Caco-2 (cell line): ENCODE results near the gene PDGFD. TPM values are rescaled to one million over a fixed set of nuclear protein-coding genes. Genes with fewer than 3 reads are reported as not detected.

Experiments
- BruUV-seq: library from RNA; stranded (reverse); fragments of 400-500 nt; replicated peaks from 2 replicates; lab custom pipeline; 2021; lab: Mats Ljungman, UMichigan
- CTCF ChIA-PET: fragments of 300-600 bp; sonication (Branson Sonifier 250); formaldehyde crosslinking; loops from one replicate; lab custom pipeline; 2022; ENCODE audit warnings: antibody characterized with exemption; lab: Charles Lee
- POLR2A ChIA-PET: fragments of 300-600 bp; sonication (Branson Sonifier 250); formaldehyde crosslinking; loops from one replicate; lab custom pipeline; 2022; ENCODE audit warnings: antibody characterized with exemption; lab: Charles Lee
- DNase-seq, 2 experiments: peaks; one replicate each; pipeline versions ENCODE4 v3.0.0 to v3.0.0-alpha.2; 2020 to 2022
- H3K27me3 ChIP-seq: replicated peaks from 2 replicates; pipeline ENCODE4 v1.6.0; 2011; ENCODE audit warnings: low read length; ENCODE audit not compliant: control insufficient read depth, insufficient read depth
- H3K36me3 ChIP-seq: 2 replicates; pipeline ENCODE4 v1.5.1; 2011; ENCODE audit warnings: low read length; ENCODE audit not compliant: control insufficient read depth, insufficient read depth
- H3K4me1 ChIP-seq: fragments of 250-450 bp; sonication (Bioruptor Pico); 2 replicates; pipeline ENCODE4 v1.5.1; 2020; ENCODE audit warnings: mild to moderate bottlenecking
- H3K4me3 ChIP-seq: 2 replicates; pipeline ENCODE4 v1.5.1; 2011; ENCODE audit warnings: low read depth, mild to moderate bottlenecking, control low read depth, low read length
- H3K9me3 ChIP-seq: fragments of 250-450 bp; sonication (Bioruptor Pico); 2 replicates; pipeline ENCODE4 v1.5.1; 2020; ENCODE audit warnings: mild to moderate bottlenecking, moderate library complexity
- H3K27ac Mint-ChIP-seq: one replicate; pipeline ENCODE4 v1.8.0; 2022; ENCODE audit warnings: mixed read lengths; ENCODE audit not compliant: unreplicated experiment
- H3K27me3 Mint-ChIP-seq: one replicate; pipeline ENCODE4 v1.8.0; 2022; ENCODE audit warnings: mixed read lengths; ENCODE audit not compliant: insufficient read depth, unreplicated experiment
- H3K36me3 Mint-ChIP-seq: one replicate; pipeline ENCODE4 v1.8.0; 2022; ENCODE audit warnings: mild to moderate bottlenecking, mixed read lengths; ENCODE audit not compliant: insufficient read depth, unreplicated experiment
- H3K4me1 Mint-ChIP-seq: one replicate; pipeline ENCODE4 v1.8.0; 2022; ENCODE audit warnings: low read depth, mixed read lengths; ENCODE audit not compliant: unreplicated experiment
- H3K4me3 Mint-ChIP-seq: one replicate; pipeline ENCODE4 v1.8.0; 2022; ENCODE audit warnings: mild to moderate bottlenecking, moderate library complexity, mixed read lengths; ENCODE audit not compliant: unreplicated experiment
- H3K9me3 Mint-ChIP-seq: one replicate; pipeline ENCODE4 v1.8.0; 2022; ENCODE audit warnings: mixed read lengths; ENCODE audit not compliant: unreplicated experiment
- CTCF ChIP-seq, 2 experiments: fragments of 200-600 bp in 1 of 2; IDR thresholded peaks; 1 replicate in 1 of 2; 2 replicates in 1 of 2; pipeline versions ENCODE4 v1.5.1 to v1.8.0; 2011 to 2022; ENCODE audit warnings: antibody characterized with exemption in 1 of 2, control low read depth in 1 of 2, inconsistent platforms in 1 of 2, low read depth in 1 of 2, low read length in 1 of 2, mild to moderate bottlenecking in 1 of 2, moderate library complexity in 1 of 2; ENCODE audit not compliant: insufficient read depth in 1 of 2, severe bottlenecking in 1 of 2, unreplicated experiment in 1 of 2
- intact Hi-C: fragments of 100-400 bp; cut with micrococcal nuclease; formaldehyde crosslinking; loops from one replicate; pipeline ENCODE4 v1.10.0; 2022; ENCODE audit not compliant: unreplicated experiment
- total RNA-seq: library from RNA; stranded (reverse); gene quantifications from 2 replicates; pipeline ENCODE4 v1.2.3, GENCODE V29; 2022

PDGFD gene
- total RNA-seq, 1 experiment from 2014 or later: not detected

GRCh38 chr11:104191124-104191523 is 27.2 kb upstream of the PDGFD start:
- H3K36me3 ChIP-seq: no peaks in the 10 kb centered on the region
- no TSS peak for BruUV-seq
- CTCF ChIA-PET: no interaction called here

GRCh38 chr11:104183593-104183992 is 19.6 kb upstream of the PDGFD start:
- DNase-seq: no peak
- Histone ChIP-seq H3K27me3 (no peaks in the 10 kb centered on the region), H3K9me3 (no peaks in the 10 kb centered on the region), H3K36me3 (no peaks in the 10 kb centered on the region), H3K4me3 (no peak overlapping the region), H3K4me1 (no peaks in the 10 kb centered on the region)
- peaks cover 4% of the 10 kb centered on the region for H3K27me3 Mint-ChIP-seq
- no peaks in the 10 kb centered on the region for H3K36me3 Mint-ChIP-seq
- H3K4me1 Mint-ChIP-seq: no peaks in the 10 kb centered on the region
- no peak overlapping the region for H3K27ac Mint-ChIP-seq
- ChIA-PET CTCF (no interaction called here), POLR2A (no interaction called here)
- intact Hi-C loops: no loop called here
- H3K9me3 Mint-ChIP-seq: no peaks in the 10 kb centered on the region
- BruUV-seq: no TSS peak
- no peak overlapping the region for H3K4me3 Mint-ChIP-seq
- no peak for TF ChIP-seq CTCF (IDR thresholded peaks at IDR 0.05; ENCODE audit: insufficient read depth in 1 of 2, low read depth in 1 of 2, low read length in 1 of 2, severe bottlenecking in 1 of 2, unreplicated experiment in 1 of 2)

More at GRCh38 chr11:104191124-104191523, 27.2 kb upstream of the PDGFD start:
- POLR2A ChIA-PET: no interaction called here
- peaks cover 5% of the 10 kb centered on the region for H3K9me3 Mint-ChIP-seq
- Histone ChIP-seq H3K27me3 (no peaks in the 10 kb centered on the region), H3K9me3 (peaks cover 3% of the 10 kb centered on the region; the same call in 1 of the 2 replicates), H3K4me3 (no peak overlapping the region), H3K4me1 (peaks cover 1% of the 10 kb centered on the region)
- no peak for TF ChIP-seq CTCF (IDR thresholded peaks at IDR 0.05; ENCODE audit: insufficient read depth in 1 of 2, low read depth in 1 of 2, low read length in 1 of 2, severe bottlenecking in 1 of 2, unreplicated experiment in 1 of 2)
- no peaks in the 10 kb centered on the region for H3K36me3 Mint-ChIP-seq
- peaks cover 3% of the 10 kb centered on the region for H3K27me3 Mint-ChIP-seq
- H3K4me1 Mint-ChIP-seq: peaks cover 2% of the 10 kb centered on the region
- no peak overlapping the region for H3K4me3 Mint-ChIP-seq
- no peak for DNase-seq
- no peak overlapping the region for H3K27ac Mint-ChIP-seq
- intact Hi-C loops: loop anchor here (10.0 kb wide), 1 partner anchor 266 kb away; no protein-coding TSS in a partner anchor

- Histone ChIP-seq H3K9me3 (0 out of 2 replicates have a peak, but pooled peaks cover 3% of the 10 kb centered on the region), H3K27me3 (no peaks in the 10 kb centered on the region), H3K4me3 (no peak overlapping the region), H3K36me3 (no peaks in the 10 kb centered on the region), H3K4me1 (no peaks in the 10 kb centered on the region; the same call in 1 of the 2 replicates)
- CTCF ChIA-PET: no interaction called here
- no peak for DNase-seq
- Mint-ChIP-seq H3K4me3 (no peak overlapping the region), H3K9me3 (no peaks in the 10 kb centered on the region), H3K27me3 (no peaks in the 10 kb centered on the region), H3K36me3 (no peaks in the 10 kb centered on the region), H3K4me1 (no peaks in the 10 kb centered on the region), H3K27ac (no peak overlapping the region)
- BruUV-seq: no TSS peak
- intact Hi-C loops: no loop called here
- TF ChIP-seq CTCF (IDR thresholded peaks at IDR 0.05; ENCODE audit: insufficient read depth in 1 of 2, low read depth in 1 of 2, low read length in 1 of 2, severe bottlenecking in 1 of 2, unreplicated experiment in 1 of 2): no peak
- POLR2A ChIA-PET: no interaction called here
These were observed 11.8 kb upstream of the PDGFD start for GRCh38 chr11:104175769-104176168.
